Panc1 (cell line): ENCODE results near the gene DLG2. TPM values are rescaled to one million over a fixed set of nuclear protein-coding genes. Genes with fewer than 3 reads are reported as not detected.

Experiments
- ATAC-seq: fragments of 200-7000 bp; cut with Tn5 transposase; 2 replicates; pipeline ENCODE4 v1.9.1; 2020; ENCODE audit warnings: mild to moderate bottlenecking, moderate library complexity
- BruUV-seq: library from RNA; stranded (reverse); fragments of 400-500 nt; replicated peaks from 2 replicates; lab custom pipeline; 2021; lab: Mats Ljungman, UMichigan
- CTCF ChIA-PET: fragments of 300-600 bp; sonication (Branson Sonifier 250); formaldehyde crosslinking; loops from one replicate; lab custom pipeline; 2022; ENCODE audit warnings: antibody characterized with exemption; lab: Charles Lee
- POLR2A ChIA-PET: fragments of 300-600 bp; sonication (Branson Sonifier 250); formaldehyde crosslinking; loops from one replicate; lab custom pipeline; 2022; ENCODE audit warnings: antibody characterized with exemption; lab: Charles Lee
- DNase-seq: peaks from one replicate; pipeline ENCODE4 v3.0.0-alpha.2; 2010; ENCODE audit warnings: low read depth, low spot score
- H3K27ac ChIP-seq: 2 replicates; pipeline ENCODE4 v1.5.1; 2011; ENCODE audit warnings: mild to moderate bottlenecking, low read length, inconsistent platforms
- H3K27me3 ChIP-seq: fragments of 200-500 bp; sonication (Bioruptor generic); 2 replicates; pipeline ENCODE4 v1.6.0; 2014; ENCODE audit warnings: low read length, inconsistent platforms; ENCODE audit not compliant: control insufficient read depth, insufficient read depth
- H3K36me3 ChIP-seq: fragments of 200-500 bp; sonication (Bioruptor generic); 2 replicates; pipeline ENCODE4 v1.5.1; 2014; ENCODE audit warnings: inconsistent platforms, mild to moderate bottlenecking, low read length, moderate library complexity; ENCODE audit not compliant: control insufficient read depth, insufficient read depth
- H3K4me1 ChIP-seq: 2 replicates; pipeline ENCODE4 v1.5.1; 2011; ENCODE audit warnings: inconsistent platforms, mild to moderate bottlenecking, low read length, moderate library complexity; ENCODE audit not compliant: control insufficient read depth, insufficient read depth
- H3K4me3 ChIP-seq, 2 experiments: 2 replicates each; pipeline ENCODE4 v1.5.1; 2011 to 2012; ENCODE audit warnings: low read depth in 2 of 2, low read length in 2 of 2, mild to moderate bottlenecking in 2 of 2, inconsistent platforms in 1 of 2, moderate library complexity in 1 of 2
- H3K9me3 ChIP-seq: fragments of 200-500 bp; sonication (Bioruptor generic); 2 replicates; pipeline ENCODE4 v1.5.1; 2014; ENCODE audit warnings: low read depth, mild to moderate bottlenecking, inconsistent platforms, low read length, moderate library complexity; ENCODE audit not compliant: control insufficient read depth, insufficient read depth
- CTCF ChIP-seq: fragments of 450-650 bp; IDR thresholded peaks from 2 replicates; pipeline ENCODE4 v1.5.1; 2017; ENCODE audit warnings: mild to moderate bottlenecking
- POLR2AphosphoS5 ChIP-seq: IDR thresholded peaks from 2 replicates; pipeline ENCODE4 v1.6.1; 2012; ENCODE audit warnings: mild to moderate bottlenecking, low read depth, low read length, moderate library complexity
- REST ChIP-seq, 2 experiments: IDR thresholded peaks; 2 replicates each; pipeline ENCODE4 v1.6.1; 2011 to 2012; ENCODE audit warnings: low read depth in 2 of 2, control low read depth in 1 of 2, low read length in 1 of 2, mild to moderate bottlenecking in 1 of 2, moderate library complexity in 1 of 2; ENCODE audit not compliant: insufficient read depth in 1 of 2
- SIN3A ChIP-seq: IDR thresholded peaks from 2 replicates; pipeline ENCODE4 v1.6.1; 2012; ENCODE audit warnings: low read depth, mild to moderate bottlenecking, low read length, moderate library complexity, borderline replicate concordance; ENCODE audit not compliant: insufficient read depth
- TCF7L2 ChIP-seq: IDR thresholded peaks from 2 replicates; pipeline ENCODE4 v1.6.1; 2011; ENCODE audit warnings: mild to moderate bottlenecking, low read depth, low read length, inconsistent platforms
- in situ Hi-C: cut with HindIII; loops from 2 replicates; pipeline ENCODE4 v1.10.0; 2016; ENCODE audit warnings: low sequenced_read_pairs, low pct_unique_long_range_greater_than_20kb
- intact Hi-C: fragments of 100-400 bp; cut with micrococcal nuclease; formaldehyde crosslinking; loops from one replicate; pipeline ENCODE4 v1.10.0; 2022; ENCODE audit not compliant: unreplicated experiment
- total RNA-seq: library from RNA; stranded (reverse); gene quantifications from one replicate; pipeline ENCODE4 v1.2.1, GENCODE V29; 2021; ENCODE audit not compliant: unreplicated experiment

Gene DLG2
- total RNA-seq, 1 experiment from 2014 or later: 4.2 TPM

GRCh38 chr11:85603220-85603619 is 23.9 kb downstream of the DLG2 start:
- Histone ChIP-seq H3K4me3 (no peak overlapping the region), H3K27me3 (no peaks in the 10 kb centered on the region), H3K36me3 (no peaks in the 10 kb centered on the region), H3K4me1 (no peaks in the 10 kb centered on the region), H3K27ac (no peak overlapping the region), H3K9me3 (no peaks in the 10 kb centered on the region)
- no TSS peak for BruUV-seq
- no peak for DNase-seq
- no peak for ATAC-seq
- ChIA-PET CTCF (no interaction called here), POLR2A (no interaction called here)
- in situ Hi-C loops: no loop called here
- TF ChIP-seq CTCF (no peak), POLR2AphosphoS5 (no peak), SIN3A (no peak), TCF7L2 (no peak), REST (IDR thresholded peaks at IDR 0.05; ENCODE audit: insufficient read depth in 1 of 2, low read depth in 2 of 2, low read length in 1 of 2) (no peak)
- intact Hi-C loops: no loop called here

GRCh38 chr11:85602526-85603213 is 24.5 kb downstream of the DLG2 start:
- no peaks in the 10 kb centered on the region for H3K27me3 ChIP-seq
- no peaks in the 10 kb centered on the region for H3K9me3 ChIP-seq
- no peaks in the 10 kb centered on the region for H3K4me1 ChIP-seq
- DNase-seq (no peak), ATAC-seq (no peak)
- intact Hi-C loops: no loop called here
- H3K27ac ChIP-seq: no peak overlapping the region
- H3K4me3 ChIP-seq: no peak overlapping the region
- BruUV-seq: no TSS peak
- TF ChIP-seq CTCF: no peak
- TF ChIP-seq POLR2AphosphoS5: no peak
- no peak for TF ChIP-seq SIN3A
- no peak for TF ChIP-seq REST (IDR thresholded peaks at IDR 0.05; ENCODE audit: insufficient read depth in 1 of 2, low read depth in 2 of 2, low read length in 1 of 2)
- TF ChIP-seq TCF7L2: no peak
- POLR2A ChIA-PET: no interaction called here
- CTCF ChIA-PET: no interaction called here
- no peaks in the 10 kb centered on the region for H3K36me3 ChIP-seq
- in situ Hi-C loops: no loop called here
